ENCODE results near the gene GPR55. TPM values are rescaled to one million over a fixed set of nuclear protein-coding genes. Genes with fewer than 3 reads are reported as not detected.

Gene GPR55
- total RNA-seq, 1 donor from 2014 or later = 0.28 TPM

- no peak for TF ChIP-seq CTCF (IDR thresholded peaks at IDR 0.05; ENCODE audit: unreplicated experiment)
- Mint-ChIP-seq H3K9me3 (ENCODE audit: unreplicated experiment) (no peaks in the 10 kb centered on the region), H3K27ac (ENCODE audit: unreplicated experiment) (no peak overlapping the region), H3K4me1 (ENCODE audit: unreplicated experiment) (peaks cover 8% of the 10 kb centered on the region), H3K36me3 (ENCODE audit: low read depth, unreplicated experiment) (no peaks in the 10 kb centered on the region), H3K4me3 (ENCODE audit: unreplicated experiment) (no peak overlapping the region), H3K27me3 (ENCODE audit: unreplicated experiment) (peaks cover 7% of the 10 kb centered on the region)
- DNase-seq (ENCODE audit: low spot score) = no peak
Measured at GRCh38 chr2:230960026-230960425, 35.0 kb upstream of the GPR55 start.

DNA sequence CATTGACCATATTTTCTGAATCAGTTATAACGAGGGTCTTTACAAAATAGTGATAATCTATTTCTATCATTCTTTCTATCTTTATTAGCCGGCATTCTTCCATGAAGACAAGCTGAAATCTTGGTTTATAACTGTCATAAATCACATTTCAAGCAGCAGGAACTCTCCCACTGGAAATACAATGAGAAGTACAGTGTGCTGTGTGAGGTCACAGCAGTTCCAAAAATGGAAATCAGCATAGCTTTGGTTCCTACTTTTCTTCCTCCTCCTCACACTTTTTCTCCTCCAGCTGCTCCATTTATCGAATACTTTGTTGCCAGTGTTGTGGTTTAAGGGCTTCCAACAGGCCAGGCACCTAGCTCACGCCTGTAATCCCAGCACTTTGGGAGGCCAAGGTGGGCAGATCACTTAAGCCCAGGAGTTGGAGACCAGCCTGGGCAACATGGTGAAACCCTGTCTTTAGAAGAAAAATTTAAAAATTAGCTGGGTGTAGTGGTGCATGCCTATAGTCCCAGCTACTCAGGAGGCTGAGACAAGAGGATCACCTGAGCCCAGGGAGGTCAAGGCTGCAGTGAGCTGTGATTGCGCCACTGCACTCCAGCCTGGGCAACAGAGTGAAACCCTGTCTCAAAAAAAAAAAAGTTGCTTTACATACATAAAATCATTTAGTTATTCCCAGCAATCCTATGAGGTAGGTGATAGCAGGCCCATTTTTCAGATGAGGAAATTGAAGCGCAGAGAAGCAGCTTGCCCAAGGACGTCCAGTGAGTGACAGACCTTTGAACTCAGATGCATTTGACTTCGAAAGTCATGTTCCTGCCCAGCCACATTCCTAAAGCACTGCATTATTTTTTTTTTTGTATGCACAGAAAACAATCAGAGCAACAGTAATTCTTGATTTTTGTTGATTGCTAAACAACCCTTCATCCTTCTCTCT lies 34.0 kb upstream of the GPR55 start:
- DNase-seq (ENCODE audit: low spot score) = no peak
- H3K36me3 Mint-ChIP-seq (ENCODE audit: low read depth, unreplicated experiment) = no peaks in the 10 kb centered on the region
- H3K27me3 Mint-ChIP-seq (ENCODE audit: unreplicated experiment) = peaks cover 7% of the 10 kb centered on the region

DNA sequence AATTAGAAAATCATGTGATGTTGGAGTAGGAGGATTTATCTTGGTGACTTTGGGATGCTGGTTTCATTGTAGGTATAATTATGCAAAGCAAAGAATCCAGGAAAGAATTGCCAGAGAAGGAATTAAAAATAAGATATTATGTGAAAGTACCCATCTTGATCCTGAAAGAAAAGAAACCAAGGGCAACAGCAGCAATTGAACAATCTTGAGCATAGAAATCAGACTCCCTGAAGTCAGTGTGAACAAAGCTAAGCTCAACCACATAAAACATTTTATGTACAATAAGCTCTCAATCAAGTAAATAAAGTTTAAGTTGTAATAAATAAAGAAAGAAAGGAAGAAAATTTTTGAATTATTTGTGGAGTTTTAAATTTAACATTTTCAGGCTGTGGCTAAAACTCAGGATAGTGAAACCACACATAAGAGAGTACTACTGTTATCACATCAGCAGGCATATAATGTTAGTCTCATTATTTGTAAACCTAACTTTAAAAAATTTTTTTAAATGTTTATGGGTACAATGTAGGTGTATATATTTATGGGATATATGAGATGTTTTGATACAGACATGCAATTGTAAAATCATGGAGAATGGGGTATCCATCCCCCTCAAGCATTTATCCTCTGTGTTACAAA lies 32.8 kb upstream of the GPR55 start:
- H3K4me1 Mint-ChIP-seq (ENCODE audit: unreplicated experiment) = peaks cover 8% of the 10 kb centered on the region
- H3K9me3 Mint-ChIP-seq (ENCODE audit: unreplicated experiment) = no peaks in the 10 kb centered on the region
- no peak overlapping the region for H3K27ac Mint-ChIP-seq (ENCODE audit: unreplicated experiment)
- no peak for TF ChIP-seq CTCF (IDR thresholded peaks at IDR 0.05; ENCODE audit: unreplicated experiment)
- peaks cover 7% of the 10 kb centered on the region for H3K27me3 Mint-ChIP-seq (ENCODE audit: unreplicated experiment)
- H3K4me3 Mint-ChIP-seq (ENCODE audit: unreplicated experiment) = peak overlapping the region; percentile 77
- peaks cover 5% of the 10 kb centered on the region for H3K36me3 Mint-ChIP-seq (ENCODE audit: low read depth, unreplicated experiment)
- no peak for DNase-seq (ENCODE audit: low spot score)

More for the DNA sequence above, 34.0 kb upstream of the GPR55 start:
- Mint-ChIP-seq H3K27ac (ENCODE audit: unreplicated experiment) (no peak overlapping the region), H3K9me3 (ENCODE audit: unreplicated experiment) (no peaks in the 10 kb centered on the region), H3K4me3 (ENCODE audit: unreplicated experiment) (no peak overlapping the region), H3K4me1 (ENCODE audit: unreplicated experiment) (peaks cover 8% of the 10 kb centered on the region)
- no peak for TF ChIP-seq CTCF (IDR thresholded peaks at IDR 0.05; ENCODE audit: unreplicated experiment)

DNA sequence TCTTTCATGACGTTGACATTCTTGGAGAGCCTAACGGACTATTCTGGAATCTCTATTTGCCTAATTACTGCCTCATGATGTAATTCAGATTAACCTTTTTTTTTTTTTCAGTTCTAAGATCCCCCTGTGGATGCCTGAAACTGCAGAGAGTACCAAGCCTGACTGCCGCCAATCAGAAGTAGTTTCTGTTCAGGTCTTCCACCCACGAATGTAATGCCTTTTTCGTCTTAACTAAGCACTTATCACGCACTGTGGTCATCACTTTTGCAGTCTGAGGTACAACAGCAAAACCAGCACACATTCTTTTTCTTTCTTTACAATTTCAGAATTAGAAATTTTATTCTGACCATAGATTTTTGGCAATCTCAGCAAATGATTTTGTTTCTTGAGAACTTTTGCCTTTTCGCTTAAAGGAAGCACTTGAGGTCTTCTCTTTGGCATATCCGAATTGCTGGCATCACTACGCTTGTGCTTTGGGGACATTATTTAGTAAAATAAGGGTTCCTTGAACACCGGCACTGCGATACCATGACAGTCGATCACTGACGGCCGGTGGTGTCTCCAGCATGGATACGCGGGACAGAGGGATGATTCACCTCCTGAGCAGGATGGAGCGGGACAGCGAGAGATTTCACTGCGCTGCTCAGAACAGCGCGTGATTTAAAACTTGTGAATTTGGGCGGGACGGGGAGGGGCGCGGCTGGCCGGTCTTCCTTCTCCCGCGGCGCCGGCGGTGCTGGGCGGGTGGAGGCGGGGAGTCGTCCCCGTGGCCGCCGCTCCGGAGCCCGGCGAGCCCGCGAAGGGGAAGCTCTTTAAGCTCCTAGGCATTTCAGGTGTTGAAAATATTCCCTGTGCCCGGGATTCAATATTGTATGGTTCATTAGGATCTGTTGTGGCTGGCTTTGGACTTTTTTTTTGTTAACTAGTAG lies 32.0 kb upstream of the GPR55 start:
- peaks cover 7% of the 10 kb centered on the region for H3K36me3 Mint-ChIP-seq (ENCODE audit: low read depth, unreplicated experiment)
- no peak for TF ChIP-seq CTCF (IDR thresholded peaks at IDR 0.05; ENCODE audit: unreplicated experiment)
- no peak overlapping the region for H3K27ac Mint-ChIP-seq (ENCODE audit: unreplicated experiment)
- peak overlapping the region; percentile 85 for H3K4me3 Mint-ChIP-seq (ENCODE audit: unreplicated experiment)
- H3K27me3 Mint-ChIP-seq (ENCODE audit: unreplicated experiment) = peaks cover 7% of the 10 kb centered on the region
- peak; percentile 33 for DNase-seq (ENCODE audit: low spot score)
- peaks cover 8% of the 10 kb centered on the region for H3K4me1 Mint-ChIP-seq (ENCODE audit: unreplicated experiment)
- no peaks in the 10 kb centered on the region for H3K9me3 Mint-ChIP-seq (ENCODE audit: unreplicated experiment)
